CD8-positive, alpha-beta memory T cell (primary cell): ENCODE measurements around the gene DALRD3. TPM values are rescaled to one million over a fixed set of nuclear protein-coding genes. Genes with fewer than 3 reads are reported as not detected.
A peak's percentile ranks its signal among the peaks of the same experiment; 100 is the strongest.

Experiments used
- CTCF ChIA-PET: fragments of 350-600 bp; sonication (Branson Sonifier 250); formaldehyde crosslinking; loops from one replicate; lab custom pipeline; 2021; ENCODE audit warnings: antibody characterized with exemption; lab: Charles Lee
- POLR2A ChIA-PET: fragments of 350-600 bp; sonication (Branson Sonifier 250); formaldehyde crosslinking; loops from one replicate; lab custom pipeline; 2021; ENCODE audit warnings: antibody characterized with exemption; lab: Charles Lee
- DNase-seq, 5 donors: peaks; one replicate each; pipeline versions ENCODE4 v3.0.0 to v3.0.0-alpha.2; 2020 to 2022; ENCODE audit warnings: mixed read lengths in 1 of 5
- H3K27ac ChIP-seq: one replicate; pipeline ENCODE4 v1.7.0; 2013; ENCODE audit warnings: low read depth, mild to moderate bottlenecking, low read length, moderate library complexity
- H3K27me3 ChIP-seq: 2 replicates; pipeline ENCODE4 v1.7.0; 2013; ENCODE audit warnings: low read length, mild to moderate bottlenecking; ENCODE audit not compliant: insufficient read depth, poor library complexity, severe bottlenecking
- H3K36me3 ChIP-seq: 2 replicates; pipeline ENCODE4 v1.7.0; 2013; ENCODE audit warnings: mild to moderate bottlenecking, low read length, moderate library complexity; ENCODE audit not compliant: insufficient read depth
- H3K4me1 ChIP-seq: 2 replicates; pipeline ENCODE4 v1.7.0; 2013; ENCODE audit warnings: mild to moderate bottlenecking, low read length, moderate library complexity; ENCODE audit not compliant: insufficient read depth
- H3K4me3 ChIP-seq: 2 replicates; pipeline ENCODE4 v1.7.0; 2013; ENCODE audit warnings: mild to moderate bottlenecking, low read length
- H3K9me3 ChIP-seq: 2 replicates; pipeline ENCODE4 v1.7.0; 2013; ENCODE audit warnings: mild to moderate bottlenecking, low read length
- H3K27ac Mint-ChIP-seq, 8 donors: one replicate each; pipeline ENCODE4 v1.8.0; 2020 to 2021; ENCODE audit warnings: mixed read lengths in 8 of 8, mild to moderate bottlenecking in 6 of 8, inconsistent platforms in 3 of 8, moderate library complexity in 3 of 8
- H3K27me3 Mint-ChIP-seq, 2 donors: one replicate each; pipeline ENCODE4 v1.8.0; 2020 to 2021; ENCODE audit warnings: mixed read lengths in 2 of 2, mild to moderate bottlenecking in 1 of 2, moderate library complexity in 1 of 2
- H3K36me3 Mint-ChIP-seq, 3 donors: one replicate each; pipeline ENCODE4 v1.8.0; 2020 to 2021; ENCODE audit warnings: mixed read lengths in 3 of 3, inconsistent platforms in 1 of 3, mild to moderate bottlenecking in 1 of 3
- H3K4me1 Mint-ChIP-seq, 3 donors: one replicate each; pipeline ENCODE4 v1.8.0; 2020 to 2021; ENCODE audit warnings: mixed read lengths in 3 of 3, inconsistent platforms in 1 of 3, mild to moderate bottlenecking in 1 of 3
- H3K4me3 Mint-ChIP-seq, 7 donors: one replicate each; pipeline ENCODE4 v1.8.0; 2020 to 2021; ENCODE audit warnings: mixed read lengths in 7 of 7, mild to moderate bottlenecking in 6 of 7, moderate library complexity in 4 of 7, inconsistent platforms in 2 of 7
- H3K9me3 Mint-ChIP-seq, 5 donors: one replicate each; pipeline ENCODE4 v1.8.0; 2020 to 2022; ENCODE audit warnings: mixed read lengths in 5 of 5, mild to moderate bottlenecking in 3 of 5, moderate library complexity in 2 of 5, inconsistent platforms in 1 of 5
- polyA plus RNA-seq: library from polyadenylated mRNA; unstranded; fragments of 300-500 nt; fragmentation: Illumina TruSeq; gene quantifications from one replicate; pipeline ENCODE4 v1.2.3, GENCODE V29; 2021
- total RNA-seq, 2 experiments: library from RNA; stranded (reverse); gene quantifications; one replicate each; pipeline ENCODE4 v1.2.3, GENCODE V29; 2021

The DALRD3 gene
- total and polyA plus RNA-seq, 3 experiments from 2014 or later, result 24.4 to 31.7 (median 27.9) TPM

DNA sequence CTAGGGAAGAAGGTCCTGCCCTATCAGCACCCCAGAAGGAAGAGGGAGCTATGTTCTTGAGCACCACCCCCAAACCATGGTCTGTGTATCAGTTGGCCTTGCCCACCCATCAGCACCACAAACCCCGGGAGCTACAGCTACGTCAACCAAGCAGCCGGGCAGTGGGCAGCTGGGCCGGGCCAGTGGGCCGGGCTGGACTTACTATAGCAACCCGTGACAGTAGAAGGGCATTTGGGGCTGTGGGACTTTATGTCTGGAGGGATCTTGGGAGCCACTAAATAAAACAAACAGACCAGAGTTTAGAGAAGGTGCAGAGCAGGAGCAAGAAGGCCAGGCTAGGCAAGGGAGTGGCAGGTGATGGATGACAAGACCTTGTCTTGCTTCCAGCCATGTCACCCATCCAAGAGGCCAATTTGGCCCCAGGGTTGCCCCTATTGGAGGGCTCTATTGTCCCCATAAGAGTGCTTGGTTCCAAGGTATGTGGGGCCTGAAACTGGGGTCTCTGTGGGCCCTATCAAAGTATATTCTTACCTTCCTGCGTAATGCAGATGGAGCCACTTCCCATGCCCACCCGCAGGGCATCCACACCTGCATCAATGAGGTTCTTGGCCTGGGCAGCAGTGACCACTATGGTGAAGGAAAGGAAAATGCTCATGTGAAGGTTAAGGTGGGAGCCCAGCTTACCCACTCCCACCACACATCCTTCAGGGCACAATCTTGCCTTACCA is 7.6 kb upstream of the DALRD3 start:
- DNase-seq, result no peak
- H3K27ac ChIP-seq, result no peak overlapping the region
- ChIA-PET POLR2A (interaction anchor here (0.5 to 1.3 kb wide), 3 partner anchors 36 to 103 kb away, joined by 3 to 4 read pairs (median 3); partner anchors contain the start of genes P4HTM and QRICH1), CTCF (interaction anchor here (1.0 to 7.7 kb wide), 4 partner anchors 9 to 38 kb away, joined by 3 to 121 read pairs (median 5); partner anchors contain the start of gene WDR6)
- Mint-ChIP-seq H3K4me3 (peak overlapping the region in 2 of 7 donors; percentile 45 to 87), H3K9me3 (peaks cover 0 to 2% (median 0%) of the 10 kb centered on the region in 5 donors), H3K27ac (peak overlapping the region in 4 of 8 donors; percentile 26 to 95 (median 55)), H3K4me1 (peaks cover 35 to 70% (median 39%) of the 10 kb centered on the region in 3 donors), H3K27me3 (peaks cover 0 to 2% of the 10 kb centered on the region in 2 donors), H3K36me3 (peaks cover 0 to 68% (median 10%) of the 10 kb centered on the region in 3 donors)
- no peaks in the 10 kb centered on the region for H3K27me3 ChIP-seq
- H3K4me1 ChIP-seq, result peaks cover 26% of the 10 kb centered on the region
- H3K9me3 ChIP-seq, result no peaks in the 10 kb centered on the region
- no peak overlapping the region for H3K4me3 ChIP-seq
- H3K36me3 ChIP-seq, result peaks cover 33% of the 10 kb centered on the region

GRCh38 chr3:49025005-49025792 is 6.8 kb upstream of the DALRD3 start:
- Histone ChIP-seq H3K9me3 (no peaks in the 10 kb centered on the region), H3K27ac (no peak overlapping the region), H3K36me3 (peaks cover 27% of the 10 kb centered on the region), H3K4me3 (no peak overlapping the region), H3K27me3 (no peaks in the 10 kb centered on the region), H3K4me1 (peaks cover 30% of the 10 kb centered on the region)
- H3K27ac Mint-ChIP-seq, result peak overlapping the region in 5 of 8 donors; percentile 26 to 95 (median 61)
- peaks cover 0 to 2% of the 10 kb centered on the region in 2 donors for H3K27me3 Mint-ChIP-seq
- CTCF ChIA-PET, result interaction anchor here (1.1 to 7.7 kb wide), 2 partner anchors 16 to 37 kb away, joined by 5 to 121 read pairs; partner anchors contain the start of gene WDR6
- peaks cover 0 to 65% (median 10%) of the 10 kb centered on the region in 3 donors for H3K36me3 Mint-ChIP-seq
- POLR2A ChIA-PET, result interaction anchor here (1.3 to 4.6 kb wide), 2 partner anchors 36 to 69 kb away, joined by 3 to 45 read pairs; partner anchors contain the start of genes P4HTM and QRICH1
- peaks cover 37 to 76% (median 42%) of the 10 kb centered on the region in 3 donors for H3K4me1 Mint-ChIP-seq
- peaks cover 0 to 2% (median 0%) of the 10 kb centered on the region in 5 donors for H3K9me3 Mint-ChIP-seq
- peak overlapping the region in 2 of 7 donors; percentile 68 to 87 for H3K4me3 Mint-ChIP-seq
- peak in 1 of 5 donors; percentile 43 for DNase-seq

- Mint-ChIP-seq H3K36me3 (peaks cover 0 to 59% (median 10%) of the 10 kb centered on the region in 3 donors), H3K27ac (peak overlapping the region in 4 of 8 donors; percentile 17 to 95 (median 62)), H3K4me1 (peaks cover 41 to 80% (median 46%) of the 10 kb centered on the region in 3 donors), H3K4me3 (peak overlapping the region in 2 of 7 donors; percentile 68 to 87), H3K9me3 (peaks cover 0 to 2% (median 0%) of the 10 kb centered on the region in 5 donors), H3K27me3 (peaks cover 0 to 2% of the 10 kb centered on the region in 2 donors)
- POLR2A ChIA-PET, result interaction anchor here (0.6 to 4.6 kb wide), 2 partner anchors 16 to 35 kb away, joined by 3 to 45 read pairs; partner anchors contain the start of gene P4HTM
- Histone ChIP-seq H3K9me3 (no peaks in the 10 kb centered on the region), H3K27ac (no peak overlapping the region), H3K36me3 (peaks cover 27% of the 10 kb centered on the region), H3K27me3 (no peaks in the 10 kb centered on the region), H3K4me3 (no peak overlapping the region), H3K4me1 (peaks cover 34% of the 10 kb centered on the region)
- CTCF ChIA-PET, result interaction anchor here (1.1 to 7.7 kb wide), 4 partner anchors 15 to 69 kb away, joined by 3 to 121 read pairs (median 16); partner anchors contain the start of genes QRICH1 and WDR6
- DNase-seq, result no peak
Measured at GRCh38 chr3:49024449-49024848, 6.1 kb upstream of the DALRD3 start.

DNA sequence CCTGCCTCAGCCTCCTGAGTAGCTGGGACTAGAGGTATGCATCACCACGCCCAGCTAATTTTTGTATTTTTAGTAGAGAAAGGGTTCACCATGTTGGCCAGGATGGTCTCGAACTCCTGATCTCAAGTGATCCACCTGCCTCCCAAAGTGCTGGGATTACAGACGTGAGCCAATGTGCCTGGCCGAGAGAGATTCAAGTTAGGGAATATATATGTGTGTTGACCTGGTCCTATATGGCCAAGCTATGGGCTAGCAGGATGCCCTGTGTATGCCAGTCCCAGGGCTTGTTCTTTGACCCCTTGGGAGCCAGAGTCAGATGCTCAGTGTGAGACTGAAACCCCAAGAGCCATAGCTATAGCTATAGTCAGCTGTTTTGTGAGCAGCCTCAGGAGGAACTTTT is 5.4 kb upstream of the DALRD3 start:
- Mint-ChIP-seq H3K4me1 (peaks cover 38 to 76% (median 42%) of the 10 kb centered on the region in 3 donors), H3K4me3 (peak overlapping the region; percentile 27 to 97 (median 89)), H3K9me3 (no peaks in the 10 kb centered on the region), H3K27me3 (peaks cover 0 to 2% of the 10 kb centered on the region in 2 donors), H3K27ac (peak overlapping the region in 7 of 8 donors; percentile 29 to 98 (median 71)), H3K36me3 (peaks cover 0 to 55% (median 10%) of the 10 kb centered on the region in 3 donors)
- Histone ChIP-seq H3K4me1 (peaks cover 38% of the 10 kb centered on the region), H3K27ac (no peak overlapping the region), H3K27me3 (no peaks in the 10 kb centered on the region), H3K9me3 (no peaks in the 10 kb centered on the region), H3K4me3 (no peak overlapping the region), H3K36me3 (peaks cover 27% of the 10 kb centered on the region)
- POLR2A ChIA-PET, result interaction anchor here (0.6 to 4.6 kb wide), 3 partner anchors 15 to 70 kb away, joined by 3 to 45 read pairs (median 35); partner anchors contain the start of genes P4HTM and QRICH1
- DNase-seq, result no peak
- CTCF ChIA-PET, result interaction anchor here (1.1 to 7.7 kb wide), 5 partner anchors 14 to 70 kb away, joined by 3 to 121 read pairs (median 7); partner anchors contain the start of genes P4HTM, QRICH1 and WDR6

DNA sequence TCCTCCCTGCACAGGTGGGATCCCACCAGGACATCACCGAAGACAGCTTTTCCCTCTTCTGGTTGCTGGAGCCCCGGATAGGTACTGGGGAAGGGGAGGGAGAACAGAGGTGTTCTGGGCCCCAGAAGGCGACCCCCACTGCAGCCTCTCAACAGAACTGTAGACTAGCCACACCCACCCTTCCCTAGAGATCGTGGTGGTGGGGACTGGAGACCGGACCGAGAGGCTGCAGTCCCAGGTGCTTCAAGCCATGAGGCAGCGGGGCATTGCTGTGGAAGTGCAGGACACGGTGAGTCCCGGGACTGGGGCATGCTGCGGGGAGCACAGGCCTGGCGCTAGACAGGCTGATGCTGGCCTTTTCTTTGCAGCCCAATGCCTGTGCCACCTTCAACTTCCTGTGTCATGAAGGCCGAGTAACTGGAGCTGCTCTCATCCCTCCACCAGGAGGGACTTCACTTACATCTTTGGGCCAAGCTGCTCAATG is 4.3 kb upstream of the DALRD3 start:
- Histone ChIP-seq H3K27me3 (no peaks in the 10 kb centered on the region), H3K4me1 (peaks cover 31% of the 10 kb centered on the region), H3K36me3 (peaks cover 27% of the 10 kb centered on the region), H3K27ac (peak overlapping the region; percentile 99), H3K9me3 (no peaks in the 10 kb centered on the region), H3K4me3 (peak overlapping the region; percentile 95)
- ChIA-PET POLR2A (interaction anchor here (0.7 to 4.6 kb wide), 7 partner anchors 14 to 98 kb away, joined by 3 to 79 read pairs (median 8); partner anchors contain the start of genes P4HTM, QRICH1, USP19 and WDR6), CTCF (interaction anchor here (0.8 to 7.7 kb wide), 18 partner anchors 9 to 317 kb away, joined by 3 to 121 read pairs (median 5); partner anchors contain the start of genes KLHDC8B, P4HTM, QARS1 and QRICH1)
- no peak for DNase-seq
- Mint-ChIP-seq H3K9me3 (no peaks in the 10 kb centered on the region), H3K4me3 (peak overlapping the region; percentile 89 to 97 (median 94)), H3K4me1 (peaks cover 30 to 70% (median 34%) of the 10 kb centered on the region in 3 donors), H3K27me3 (peaks cover 0 to 2% of the 10 kb centered on the region in 2 donors), H3K36me3 (peaks cover 0 to 58% (median 10%) of the 10 kb centered on the region in 3 donors), H3K27ac (peak overlapping the region; percentile 95 to 98 (median 98))

DNA sequence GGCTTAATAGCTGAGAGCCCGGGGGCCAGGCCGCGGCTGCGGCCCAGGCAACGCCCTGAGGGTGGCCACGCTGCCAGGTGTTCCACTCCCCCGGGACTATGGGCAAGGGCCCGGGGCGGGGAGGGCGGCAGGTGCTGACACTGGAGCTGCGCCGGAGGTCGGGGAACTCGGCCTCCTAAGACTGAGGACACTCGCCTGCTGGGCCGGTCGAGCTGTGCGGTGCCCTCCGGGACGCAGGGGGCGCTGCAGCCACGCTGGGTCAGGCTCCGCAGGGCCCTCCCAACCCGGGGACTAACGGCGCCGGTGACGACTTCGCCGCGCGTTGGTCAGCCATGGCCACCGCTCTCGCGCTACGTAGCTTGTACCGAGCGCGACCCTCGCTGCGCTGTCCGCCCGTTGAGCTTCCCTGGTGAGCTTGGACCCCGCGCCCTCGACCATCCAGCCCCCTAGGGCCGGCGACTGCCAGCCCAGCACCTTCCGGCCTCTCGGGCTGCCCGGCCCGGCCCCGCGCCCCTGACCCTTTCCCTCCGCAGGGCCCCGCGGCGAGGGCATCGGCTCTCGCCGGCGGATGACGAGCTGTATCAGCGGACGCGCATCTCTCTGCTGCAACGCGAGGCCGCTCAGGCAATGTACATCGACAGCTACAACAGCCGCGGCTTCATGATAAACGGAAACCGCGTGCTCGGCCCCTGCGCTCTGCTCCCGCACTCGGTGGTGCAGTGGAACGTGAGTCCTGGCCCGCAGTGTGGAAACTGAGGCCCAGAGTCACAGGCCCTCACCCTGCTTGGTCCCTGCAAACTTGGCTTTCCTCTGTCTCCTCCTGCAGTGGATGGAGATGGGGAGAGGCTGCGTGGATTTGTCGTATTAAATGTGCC is 3.7 kb upstream of the DALRD3 start, which contains the start of gene NDUFAF3:
Gene NDUFAF3, plus strand, starts transcription at position 309 of the 875 bp plus-strand sequence. Its CDS starts 24 bp downstream, at position 333.
- no peaks in the 10 kb centered on the region for H3K9me3 ChIP-seq
- peaks cover 0 to 2% of the 10 kb centered on the region in 2 donors for H3K27me3 Mint-ChIP-seq
- peaks cover 38% of the 10 kb centered on the region for H3K4me1 ChIP-seq
- peaks cover 27% of the 10 kb centered on the region for H3K36me3 ChIP-seq
- H3K27ac ChIP-seq, result peak within 1 kb of the TSS; percentile 99
- H3K4me3 Mint-ChIP-seq, result peak within 1 kb of the TSS; percentile 91 to 97 (median 95)
- H3K27me3 ChIP-seq, result no peaks in the 10 kb centered on the region
- peaks cover 0 to 61% (median 10%) of the 10 kb centered on the region in 3 donors for H3K36me3 Mint-ChIP-seq
- H3K4me3 ChIP-seq, result peak within 1 kb of the TSS; percentile 95
- ChIA-PET POLR2A (interaction anchor here (0.5 to 4.6 kb wide), 17 partner anchors 8 to 1328 kb away, joined by 3 to 79 read pairs (median 4); partner anchors contain the start of genes NPRL2, P4HTM, QRICH1 and RHOA), CTCF (interaction anchor here (0.8 to 7.7 kb wide), 19 partner anchors 9 to 327 kb away, joined by 3 to 121 read pairs (median 5); partner anchors contain the start of genes KLHDC8B, P4HTM, QARS1 and QRICH1)
- peaks cover 30 to 73% (median 36%) of the 10 kb centered on the region in 3 donors for H3K4me1 Mint-ChIP-seq
- DNase-seq, result peak; percentile 88 to 93 (median 90)
- H3K9me3 Mint-ChIP-seq, result no peaks in the 10 kb centered on the region
- H3K27ac Mint-ChIP-seq, result peak within 1 kb of the TSS; percentile 95 to 99 (median 98)
